ENCODE results near the gene PHAX.
"Not testable (repeated sequence)": the region's sequence is repeated elsewhere in the genome, so short reads cannot be mapped to it uniquely, and the experiment has no call there.

Gene PHAX, protein sequence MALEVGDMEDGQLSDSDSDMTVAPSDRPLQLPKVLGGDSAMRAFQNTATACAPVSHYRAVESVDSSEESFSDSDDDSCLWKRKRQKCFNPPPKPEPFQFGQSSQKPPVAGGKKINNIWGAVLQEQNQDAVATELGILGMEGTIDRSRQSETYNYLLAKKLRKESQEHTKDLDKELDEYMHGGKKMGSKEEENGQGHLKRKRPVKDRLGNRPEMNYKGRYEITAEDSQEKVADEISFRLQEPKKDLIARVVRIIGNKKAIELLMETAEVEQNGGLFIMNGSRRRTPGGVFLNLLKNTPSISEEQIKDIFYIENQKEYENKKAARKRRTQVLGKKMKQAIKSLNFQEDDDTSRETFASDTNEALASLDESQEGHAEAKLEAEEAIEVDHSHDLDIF

DNA sequence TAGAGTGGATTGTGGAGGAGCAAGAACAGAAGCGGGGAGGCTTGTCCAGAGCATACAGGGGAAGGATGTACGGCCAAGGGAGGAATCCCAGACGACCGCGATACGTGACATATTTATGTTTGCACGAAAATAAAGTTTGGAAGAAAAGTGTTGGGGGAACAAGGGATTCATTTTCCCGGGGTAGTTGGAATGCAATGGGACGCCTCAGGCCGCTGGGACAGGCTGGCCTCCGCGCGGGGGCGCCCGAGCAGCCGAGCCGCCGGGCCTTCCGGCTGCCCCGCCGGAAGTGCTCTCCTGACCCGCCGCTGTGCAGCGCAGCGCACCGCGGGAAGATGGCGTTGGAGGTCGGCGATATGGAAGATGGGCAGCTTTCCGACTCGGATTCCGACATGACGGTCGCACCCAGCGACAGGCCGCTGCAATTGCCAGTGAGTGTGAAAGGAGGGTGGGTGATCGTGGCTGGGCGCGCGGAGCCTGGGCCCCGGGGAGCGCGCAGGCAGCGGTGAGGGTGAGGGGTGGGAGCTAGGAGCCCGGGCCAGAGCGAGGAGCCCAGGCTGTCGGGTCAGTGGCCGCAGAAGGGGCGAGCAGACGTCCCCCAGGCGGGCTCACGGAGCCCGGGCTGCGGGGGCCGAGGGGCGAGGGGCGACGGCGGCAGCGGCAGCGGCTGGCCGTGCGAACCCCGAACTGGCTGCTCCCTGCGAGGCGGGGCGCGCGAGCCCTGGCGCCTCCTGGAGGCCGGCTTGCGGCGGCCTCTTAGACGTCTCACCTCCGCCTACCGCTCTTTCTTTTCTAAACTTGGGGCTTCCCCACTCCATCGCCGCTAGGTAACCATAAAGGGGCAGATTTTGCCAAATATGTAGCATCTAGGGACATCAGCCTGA, at the start of gene PHAX:
TSS of gene PHAX (plus strand) at position 317 of the 881 bp plus-strand sequence. CDS start at position 333, 16 bp downstream.
- DNase-seq (ENCODE audit: low read depth, low spot score), result peak; percentile 95

DNA sequence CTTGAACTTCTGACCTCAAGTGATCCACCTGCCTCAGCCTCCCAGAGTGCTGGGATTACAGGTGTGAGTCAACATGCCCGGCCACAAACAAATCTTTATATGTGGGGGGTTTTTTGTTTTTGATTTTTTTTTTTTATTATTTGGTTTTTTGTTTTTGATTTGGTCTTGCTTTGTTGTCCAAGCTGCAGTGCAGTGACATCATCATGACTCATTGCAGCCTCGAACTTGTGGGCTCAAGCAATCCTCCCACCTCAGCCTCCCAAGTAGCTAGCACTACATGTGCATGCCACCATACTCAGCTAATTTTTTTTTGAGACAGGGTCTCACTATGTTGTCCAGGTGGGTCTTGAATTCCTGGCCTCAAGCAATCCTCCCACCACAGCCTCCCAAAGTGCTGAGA, 48.1 kb upstream of the PHAX start:
- DNase-seq (ENCODE audit: low read depth, low spot score), result no peak

DNA sequence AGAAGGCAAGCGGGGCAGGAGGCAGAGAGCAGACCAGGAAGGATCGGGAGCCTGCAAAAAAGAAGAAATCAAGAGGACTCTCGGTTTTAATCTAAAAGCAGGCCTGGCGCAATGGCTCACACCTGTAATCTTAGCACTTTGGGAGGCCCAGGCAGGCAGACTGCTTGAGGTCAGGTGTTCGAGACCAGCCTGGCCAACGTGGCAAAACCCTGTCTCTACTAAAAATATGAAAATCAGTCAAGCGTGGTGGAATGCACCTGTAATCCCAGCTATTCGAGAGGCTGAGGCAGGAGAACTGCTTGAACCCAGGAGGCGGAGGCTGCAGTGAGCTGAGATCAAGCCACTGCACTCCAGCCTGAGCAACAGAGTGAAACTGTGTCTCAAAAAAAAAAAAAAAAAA, 45.6 kb upstream of the PHAX start:
- not testable (repeated sequence) for DNase-seq (ENCODE audit: low read depth, low spot score)

DNA sequence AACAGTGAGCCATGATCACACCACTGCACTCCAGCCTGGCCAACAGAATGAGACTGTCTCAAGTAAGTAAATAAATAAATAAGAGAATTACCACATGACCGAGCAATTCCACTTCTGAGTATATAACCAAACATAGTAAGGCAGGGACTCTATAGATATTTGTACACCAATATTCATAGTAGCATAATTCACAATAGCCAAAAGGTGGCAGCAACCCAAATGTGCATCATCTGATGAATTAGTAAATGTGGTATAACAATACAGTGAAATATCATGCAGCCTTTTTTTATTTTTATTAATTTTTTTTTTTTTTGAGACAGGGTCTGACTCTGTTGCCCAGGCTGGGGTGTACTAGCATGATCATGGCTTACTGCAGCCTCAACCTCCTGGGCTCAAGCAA, 38.8 kb upstream of the PHAX start:
- peak; percentile 9 for DNase-seq (ENCODE audit: low read depth, low spot score)

DNA sequence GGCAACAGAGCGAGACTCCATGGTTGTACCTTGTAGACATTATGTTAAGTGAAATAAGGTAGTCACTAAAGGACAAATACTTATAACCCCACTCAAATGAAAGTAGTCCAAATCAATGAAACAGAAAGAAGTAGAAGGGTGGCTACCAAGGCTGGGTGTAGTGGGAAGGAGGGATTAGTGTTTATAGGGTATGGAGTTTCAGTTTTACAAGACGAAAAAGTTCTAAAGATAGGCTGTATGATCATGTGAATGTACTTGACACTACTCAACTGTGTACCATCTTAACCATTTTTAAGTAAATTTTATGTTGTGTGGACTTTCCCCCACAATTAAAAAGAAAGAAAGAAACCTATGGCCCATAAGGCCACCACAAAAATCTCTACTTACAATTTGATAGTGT, 37.9 kb upstream of the PHAX start:
- no peak for DNase-seq (ENCODE audit: low read depth, low spot score)

DNA sequence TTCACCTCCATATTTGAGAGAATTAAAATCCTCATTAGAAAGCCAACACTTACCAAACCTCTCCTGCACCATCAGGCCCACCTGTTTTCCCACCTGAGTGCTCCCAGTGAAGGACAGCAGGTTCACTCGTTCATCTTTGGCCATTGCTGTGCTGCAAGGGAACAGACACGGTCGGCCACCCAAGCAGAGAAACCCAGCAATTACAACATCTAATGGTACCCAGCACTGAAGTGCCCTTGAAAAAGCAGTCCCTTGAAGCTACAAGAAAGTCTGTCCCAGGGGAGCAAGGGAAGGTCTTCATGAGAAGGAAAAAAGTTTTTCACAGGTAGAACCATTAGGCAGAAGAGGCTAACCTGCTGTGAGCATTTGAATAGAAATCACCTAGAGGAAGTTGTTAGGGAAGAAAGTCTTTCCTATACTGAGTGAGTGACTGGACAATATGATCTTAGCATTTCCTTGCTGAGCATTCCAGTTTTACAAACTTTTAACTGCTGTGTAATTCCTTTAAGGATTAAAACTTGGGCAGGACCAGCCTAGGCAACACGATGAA, 32.5 kb upstream of the PHAX start:
- DNase-seq (ENCODE audit: low read depth, low spot score), result no peak

DNA sequence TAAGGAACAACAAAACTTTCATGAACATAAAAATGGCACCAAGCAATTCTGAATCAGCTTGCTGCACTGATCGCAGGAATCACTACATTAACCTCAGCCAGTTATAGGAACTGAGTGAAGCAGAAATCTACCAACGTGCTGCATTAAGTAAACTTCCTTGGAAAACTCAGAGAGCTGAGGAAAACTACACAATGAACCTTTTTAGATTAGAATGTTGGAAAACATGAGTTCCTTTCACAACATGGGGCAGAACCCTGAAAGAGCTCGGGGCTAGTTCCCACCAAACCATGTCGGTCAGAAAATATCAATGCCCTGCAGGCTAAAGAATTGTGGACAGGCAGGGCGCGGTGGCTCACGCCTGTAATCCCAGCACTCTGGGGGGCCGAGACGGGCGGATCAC, 25.1 kb upstream of the PHAX start:
- no peak for DNase-seq (ENCODE audit: low read depth, low spot score)

DNA sequence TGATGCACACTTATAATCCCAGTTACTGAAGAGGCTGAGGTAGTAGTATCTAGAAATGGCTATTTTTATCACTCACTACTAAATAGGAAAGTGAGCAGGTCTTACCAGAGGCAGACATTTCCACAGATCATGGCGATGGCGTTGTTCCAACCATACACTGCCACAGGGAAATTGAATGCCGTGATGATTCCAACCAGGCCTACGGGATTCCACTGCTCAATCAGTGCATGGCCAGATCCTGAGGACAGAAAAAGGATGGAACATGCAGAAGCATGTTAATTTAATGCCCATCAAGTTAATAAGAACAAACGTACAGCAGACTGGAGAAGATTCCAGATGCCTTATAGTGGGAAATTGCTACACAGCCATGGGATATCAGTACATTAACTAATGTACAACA, 23.8 kb upstream of the PHAX start:
- no peak for DNase-seq (ENCODE audit: low read depth, low spot score)

DNA sequence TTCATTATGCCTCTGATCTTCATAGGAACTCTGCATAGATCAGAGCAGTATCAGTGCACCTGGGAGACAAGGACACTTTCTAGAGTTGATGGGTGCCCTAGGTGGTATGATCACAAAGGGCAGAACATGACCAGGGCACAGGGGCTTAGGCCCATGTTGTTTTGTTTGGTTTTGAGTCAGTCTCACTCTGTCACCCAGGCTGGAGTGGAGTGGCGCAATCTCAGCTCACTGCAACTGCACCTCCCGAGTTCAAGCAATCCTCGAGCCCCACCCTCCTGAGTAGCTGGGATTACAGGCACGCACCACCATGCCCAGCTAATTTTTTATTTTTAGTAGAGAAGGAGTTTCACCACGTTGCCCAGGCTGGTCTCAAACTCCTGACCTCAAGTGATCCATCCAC, 23.3 kb upstream of the PHAX start:
- DNase-seq (ENCODE audit: low read depth, low spot score), result no peak

DNA sequence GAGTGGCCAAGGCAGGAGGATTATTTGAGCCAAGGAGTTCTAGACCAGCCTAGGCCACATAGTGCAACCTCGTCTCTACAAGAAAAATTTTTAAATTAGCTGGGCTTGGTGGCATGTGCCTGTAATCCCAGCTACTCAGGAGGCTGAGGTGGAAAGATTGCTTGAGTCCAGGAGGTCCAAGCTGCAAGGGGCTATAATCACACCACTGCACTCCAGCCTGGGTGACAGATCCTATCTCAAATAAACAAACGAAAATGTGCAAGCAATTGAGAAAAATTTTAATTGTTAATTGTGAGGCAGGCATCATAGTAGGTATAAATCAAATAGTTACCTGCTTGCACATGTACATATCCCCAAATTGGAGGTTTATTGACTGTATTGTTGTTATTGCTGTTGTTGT, 21.0 kb upstream of the PHAX start:
- DNase-seq (ENCODE audit: low read depth, low spot score), result no peak

DNA sequence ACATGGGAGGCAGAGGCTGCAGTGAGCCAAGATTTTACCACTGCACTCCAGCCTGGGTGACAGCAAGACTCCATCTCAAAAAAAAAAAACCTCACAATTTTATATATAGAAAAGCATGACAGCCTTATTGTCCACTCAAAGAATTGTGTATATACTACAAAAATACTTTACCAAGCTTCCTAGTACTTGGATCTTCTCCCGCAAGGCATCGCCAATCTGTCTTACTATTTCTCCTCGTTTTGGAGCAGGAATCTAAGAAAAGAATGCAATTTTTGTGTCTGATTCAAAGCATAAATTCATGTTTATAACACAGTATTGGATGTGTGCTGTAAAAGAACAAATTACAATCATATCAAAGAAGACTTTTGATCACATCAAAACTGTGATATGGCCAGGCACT, 17.0 kb upstream of the PHAX start:
- no peak for DNase-seq (ENCODE audit: low read depth, low spot score)

DNA sequence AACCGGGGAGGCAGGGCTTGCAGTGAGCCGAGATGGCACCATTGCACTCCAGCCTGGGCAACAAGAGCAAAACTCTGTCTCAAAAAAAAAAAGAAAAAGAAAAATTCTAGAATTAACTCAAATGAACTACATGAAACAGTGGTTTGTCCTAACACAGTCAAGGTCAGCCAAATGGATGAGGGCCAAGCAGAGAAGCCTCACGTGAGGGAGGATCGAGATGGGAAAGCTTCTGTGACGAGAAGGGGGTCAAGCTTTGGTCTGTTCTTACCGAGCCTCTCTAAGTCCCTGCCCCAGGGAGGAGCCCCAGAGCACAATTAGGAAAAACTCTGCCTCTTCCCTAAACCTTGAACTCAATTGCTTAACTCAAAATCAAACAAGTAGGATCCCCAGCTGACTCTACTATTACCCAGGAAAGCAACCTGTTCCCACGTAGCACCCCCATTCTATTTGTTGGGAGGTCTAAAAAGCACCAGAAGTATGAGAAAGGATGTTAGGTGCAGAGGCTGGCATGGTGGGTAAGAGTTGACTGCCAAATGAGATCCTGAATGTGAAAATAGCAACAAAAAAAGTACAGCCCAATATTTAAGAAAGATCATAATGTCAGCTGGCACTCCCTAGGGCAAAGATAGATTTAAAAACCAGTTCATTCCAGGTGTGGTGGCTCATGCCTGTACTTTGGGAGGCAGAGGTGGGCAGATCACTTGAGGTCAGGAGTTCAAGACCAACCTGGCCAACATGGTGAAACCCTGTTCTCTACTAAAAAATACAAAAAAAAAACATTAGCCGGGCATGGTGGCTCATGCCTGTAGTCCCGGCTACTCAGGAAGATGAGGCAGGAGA, 13.0 kb upstream of the PHAX start:
- no peak for DNase-seq (ENCODE audit: low read depth, low spot score)

DNA sequence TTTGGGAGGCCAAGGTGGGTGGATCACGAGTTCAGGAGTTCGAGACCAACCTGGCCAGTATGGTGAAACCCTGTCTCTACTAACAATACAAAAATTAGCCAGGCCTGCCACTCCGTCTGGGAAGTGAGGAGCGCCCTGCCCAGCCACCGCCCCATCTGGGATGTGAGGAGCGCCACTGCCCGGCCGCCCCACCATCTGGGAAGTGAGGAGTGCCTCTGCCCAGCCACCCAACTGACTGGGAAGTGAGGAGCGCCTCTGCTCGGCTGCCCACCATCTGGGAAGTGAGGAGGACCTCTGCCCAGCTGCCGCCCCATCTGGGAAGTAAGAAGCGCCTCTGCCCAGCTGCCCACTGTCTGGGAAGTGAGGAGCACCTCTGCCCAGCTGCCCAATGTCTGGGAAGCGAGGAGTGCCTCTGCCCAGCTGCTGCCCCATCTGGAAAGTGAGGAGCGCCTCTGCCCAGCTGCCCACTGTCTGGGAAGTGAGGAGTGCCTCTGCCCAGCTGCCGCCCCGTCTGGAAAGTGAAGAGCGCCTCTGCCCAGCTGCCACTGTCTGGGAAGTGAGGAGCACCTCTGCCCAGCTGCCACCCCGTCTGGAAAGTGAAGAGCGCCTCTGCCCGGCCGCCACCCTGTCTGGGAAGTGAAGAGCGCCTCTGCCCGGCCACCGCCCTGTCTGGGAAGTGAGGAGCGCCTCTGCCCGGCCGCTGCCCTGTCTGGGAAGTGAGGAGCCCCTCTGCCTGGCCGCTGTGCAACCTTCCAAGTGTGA, 11.0 kb upstream of the PHAX start:
- DNase-seq (ENCODE audit: low read depth, low spot score), result no peak

DNA sequence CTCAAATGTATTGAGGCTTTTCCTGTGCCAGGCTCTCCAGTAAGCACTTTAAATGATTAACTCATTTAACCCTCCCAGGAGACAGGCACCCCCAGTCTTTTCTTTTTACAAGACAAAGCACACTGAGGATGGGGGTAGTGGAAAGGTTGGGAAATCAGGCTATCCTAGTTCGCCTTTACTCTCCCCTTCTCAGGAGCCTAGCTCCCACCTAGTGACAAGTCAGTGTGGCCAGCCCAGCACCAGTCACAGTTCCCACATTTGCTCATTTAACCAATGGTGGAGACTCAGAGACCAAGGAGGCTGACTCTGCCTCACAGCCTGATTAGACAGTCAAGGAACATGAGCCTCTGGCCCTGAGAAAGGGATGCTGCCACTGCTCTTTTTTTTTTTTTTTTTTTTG, 9.2 kb upstream of the PHAX start:
- no peak for DNase-seq (ENCODE audit: low read depth, low spot score)

DNA sequence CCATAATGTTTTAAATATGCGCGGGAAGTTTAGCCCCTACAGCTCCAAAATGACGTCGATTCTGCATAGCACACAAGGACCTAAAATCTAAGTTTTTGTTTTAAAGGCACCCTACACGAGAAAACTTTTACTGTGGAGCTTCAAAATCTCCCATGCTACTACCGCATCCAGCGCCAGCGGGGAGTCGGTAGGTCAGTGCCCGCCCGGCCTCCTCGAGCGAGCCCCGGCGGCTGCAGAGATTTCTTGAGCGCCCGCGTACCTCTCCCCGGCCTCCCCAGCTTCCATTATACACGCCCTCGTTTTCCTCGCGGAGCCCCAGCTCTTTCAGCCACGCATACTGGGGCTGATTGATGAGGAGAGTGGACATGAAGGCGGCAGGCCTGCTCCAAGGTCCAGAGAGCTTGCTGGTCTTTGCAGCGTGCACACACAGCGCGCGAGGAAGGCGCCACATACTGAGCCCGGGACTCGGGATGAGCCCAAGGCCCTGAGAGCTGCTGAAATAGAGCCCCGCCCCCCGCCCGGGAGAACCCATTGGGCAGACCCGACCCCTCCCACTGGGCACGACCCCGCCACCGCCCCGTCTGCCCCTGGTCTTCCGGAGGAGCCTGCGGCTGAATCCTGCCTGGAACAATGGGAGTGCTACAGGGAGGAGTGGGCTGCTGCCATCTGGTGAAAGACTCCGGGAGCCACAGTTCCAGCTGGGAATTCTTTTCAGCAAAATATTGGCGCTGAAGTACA, 5.8 kb upstream of the PHAX start, which contains the start of gene ALDH7A1:
TSS of gene ALDH7A1 (minus strand) at position 472 of the 738 bp plus-strand sequence. CDS start at position 451, 21 bp downstream.
- peak; percentile 98 for DNase-seq (ENCODE audit: low read depth, low spot score)

DNA sequence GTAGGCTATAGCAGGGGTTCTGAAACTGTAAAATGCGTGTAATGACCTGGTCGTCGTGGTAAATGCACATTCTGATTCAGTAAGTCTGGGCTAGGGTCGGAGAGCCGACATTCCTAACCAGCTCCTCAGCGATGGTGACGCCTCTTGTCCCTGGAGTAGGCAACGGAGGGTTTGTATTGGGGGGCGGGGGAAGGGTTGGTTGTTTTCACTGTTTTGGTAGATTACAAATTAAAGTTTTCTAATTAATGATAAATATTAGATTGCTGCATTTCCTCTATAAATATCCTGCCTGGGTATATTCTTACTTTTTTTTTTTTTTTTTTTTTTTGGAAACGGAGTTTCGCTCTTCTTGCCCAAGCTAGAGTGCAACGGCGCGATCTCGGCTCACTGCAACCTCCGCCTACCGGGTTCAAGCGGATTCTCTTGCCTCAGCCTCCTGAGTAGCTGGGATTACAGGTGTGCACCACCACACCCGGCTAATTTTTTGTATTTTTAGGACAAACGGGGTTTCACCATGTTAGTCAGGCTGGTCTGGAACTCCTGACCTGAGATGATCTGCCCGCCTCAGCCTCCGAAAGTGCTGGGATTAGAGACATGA, 5.2 kb upstream of the PHAX start:
- no peak for DNase-seq (ENCODE audit: low read depth, low spot score)

DNA sequence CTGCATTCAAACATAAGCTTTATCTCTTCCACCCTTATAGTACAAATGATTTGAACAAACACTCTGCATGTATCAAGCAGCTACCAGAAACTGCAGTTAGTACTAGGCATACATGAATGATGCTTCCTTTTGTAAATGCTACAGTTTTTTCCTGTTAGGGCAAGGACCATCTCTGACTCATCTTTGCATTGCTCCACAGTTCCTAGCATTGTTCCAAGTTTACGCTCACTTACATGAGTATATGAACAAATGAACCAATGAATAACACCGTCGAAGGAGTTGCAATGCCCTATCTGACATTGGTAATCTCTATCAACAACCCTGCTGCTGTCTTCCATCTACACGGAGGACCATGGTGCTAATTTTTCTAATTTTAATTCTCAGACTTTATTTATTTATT, 3.6 kb upstream of the PHAX start:
- peak; percentile 20 for DNase-seq (ENCODE audit: low read depth, low spot score)

DNA sequence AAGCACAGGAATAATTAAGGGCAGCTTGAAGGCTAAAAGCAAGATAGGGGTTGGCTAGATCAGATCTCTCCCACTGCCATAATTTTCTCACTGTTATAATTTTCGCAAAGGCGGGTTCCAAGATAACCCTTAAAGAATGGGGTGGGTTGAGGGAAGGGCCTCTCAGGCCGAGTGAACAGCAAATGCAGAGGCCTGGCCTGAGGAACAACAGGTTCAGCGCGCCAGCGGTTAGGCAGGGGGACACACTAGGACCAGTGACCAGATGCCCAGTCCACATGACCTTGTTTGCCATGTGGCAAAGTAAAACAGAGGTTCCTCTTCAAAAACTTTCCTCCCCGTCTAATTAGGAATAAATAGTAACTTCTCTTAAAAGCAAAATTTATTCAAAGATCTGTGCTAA, 1.2 kb upstream of the PHAX start:
- DNase-seq (ENCODE audit: low read depth, low spot score), result no peak

DNA sequence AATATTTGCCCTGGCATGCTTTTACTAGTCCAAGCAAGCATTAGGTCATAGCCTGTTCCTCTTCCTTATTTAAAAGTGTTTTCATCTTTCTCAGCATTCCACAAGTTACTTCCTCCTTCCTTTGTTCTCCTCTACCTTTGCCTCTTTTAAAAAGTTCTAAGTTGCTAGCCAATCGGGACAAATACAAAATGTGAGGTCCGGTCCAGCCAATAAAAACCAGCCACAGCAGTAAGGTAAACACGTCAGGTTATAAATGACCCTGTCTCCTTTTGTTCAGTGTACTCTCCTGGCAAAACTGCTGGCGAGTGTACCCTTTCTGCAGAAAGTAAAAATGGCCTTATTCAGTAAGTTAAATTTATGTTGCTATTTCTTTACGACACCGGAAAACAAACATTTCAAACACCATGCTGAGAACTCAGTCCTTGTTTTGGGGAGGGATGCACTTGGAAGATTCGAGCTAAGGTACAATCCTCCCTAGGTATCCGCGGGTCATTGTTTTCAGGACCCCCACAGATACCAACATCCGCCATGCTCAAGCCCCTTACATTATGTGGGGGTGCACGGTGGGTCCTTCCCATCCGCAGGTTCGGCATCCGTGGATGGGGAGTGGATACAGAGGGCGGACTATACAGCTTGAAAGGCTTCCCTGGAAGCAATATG, 646 bp upstream of the PHAX start:
- not testable (repeated sequence) for DNase-seq (ENCODE audit: low read depth, low spot score)

Measured in astrocyte of the hippocampus (primary cell).